Measurements from ENCODE around the gene CD22.

The CD22 gene

DNA sequence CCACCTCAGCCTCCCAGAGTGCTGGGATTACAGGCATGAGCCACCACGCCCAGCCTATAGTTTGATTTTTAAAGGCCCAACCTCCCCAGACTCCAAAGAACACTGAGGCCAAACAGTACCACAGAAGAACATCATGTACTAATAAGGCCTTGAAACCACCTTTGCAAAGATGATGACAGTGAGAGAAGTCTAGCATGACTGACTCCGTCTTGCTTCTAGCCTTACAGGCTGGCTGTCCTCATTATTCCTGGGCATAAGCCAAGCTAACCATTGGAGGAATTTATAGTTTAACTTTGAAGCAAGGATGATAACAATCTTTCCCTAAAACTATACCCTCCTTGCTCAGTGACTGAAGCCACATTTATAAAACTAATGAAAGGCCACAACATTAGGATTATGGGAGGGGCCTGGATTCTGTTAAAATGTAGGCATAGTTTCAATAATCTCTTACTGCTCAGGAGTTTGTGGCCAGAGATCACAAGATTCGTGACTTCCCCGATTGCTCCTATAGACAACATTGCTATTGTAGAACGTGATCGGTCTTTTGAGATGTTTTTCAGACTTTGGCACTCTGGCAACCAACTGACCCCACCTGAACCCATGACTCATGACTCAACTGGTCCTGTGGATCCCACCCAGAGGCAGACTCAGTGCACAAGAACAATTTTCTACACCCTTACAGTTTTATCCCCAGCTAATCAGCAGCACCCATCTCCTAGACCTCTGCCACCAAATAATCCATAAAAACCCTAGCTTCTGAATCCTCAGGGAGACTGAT, 59.5 kb downstream of the CD22 start:
- DNase-seq (ENCODE audit: low read depth): no peak

DNA sequence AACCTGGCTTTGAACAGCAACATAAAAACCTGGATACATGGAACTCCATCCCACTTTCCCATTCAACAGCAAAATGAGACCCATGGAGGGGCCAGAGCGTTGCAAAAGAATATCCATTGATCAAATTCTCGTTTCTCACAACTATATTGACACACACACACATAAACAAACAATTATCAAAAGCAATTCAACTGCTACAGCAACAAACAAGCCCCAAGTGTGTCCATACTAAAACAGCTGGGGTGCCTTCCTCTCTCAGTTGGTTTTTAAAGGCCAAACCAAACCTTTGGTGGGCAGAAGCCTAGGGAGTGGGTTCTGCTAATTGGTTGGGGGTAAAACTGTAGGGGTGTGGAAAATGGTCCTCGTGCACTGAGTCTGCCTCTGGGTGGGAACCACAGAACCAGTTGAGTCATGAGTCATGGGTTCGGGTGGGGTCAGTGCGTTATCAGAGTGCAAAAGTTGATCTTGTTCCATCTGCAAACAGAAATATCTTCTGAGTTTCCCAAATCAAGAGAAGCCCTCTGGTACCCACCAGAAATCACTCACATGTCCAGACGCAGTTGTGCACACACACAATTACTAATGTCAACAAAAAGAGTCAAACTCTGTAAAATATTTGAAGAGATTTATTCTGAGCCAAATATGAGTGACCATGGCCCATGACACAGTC, 60.3 kb downstream of the CD22 start:
- DNase-seq (ENCODE audit: low read depth): no peak

DNA sequence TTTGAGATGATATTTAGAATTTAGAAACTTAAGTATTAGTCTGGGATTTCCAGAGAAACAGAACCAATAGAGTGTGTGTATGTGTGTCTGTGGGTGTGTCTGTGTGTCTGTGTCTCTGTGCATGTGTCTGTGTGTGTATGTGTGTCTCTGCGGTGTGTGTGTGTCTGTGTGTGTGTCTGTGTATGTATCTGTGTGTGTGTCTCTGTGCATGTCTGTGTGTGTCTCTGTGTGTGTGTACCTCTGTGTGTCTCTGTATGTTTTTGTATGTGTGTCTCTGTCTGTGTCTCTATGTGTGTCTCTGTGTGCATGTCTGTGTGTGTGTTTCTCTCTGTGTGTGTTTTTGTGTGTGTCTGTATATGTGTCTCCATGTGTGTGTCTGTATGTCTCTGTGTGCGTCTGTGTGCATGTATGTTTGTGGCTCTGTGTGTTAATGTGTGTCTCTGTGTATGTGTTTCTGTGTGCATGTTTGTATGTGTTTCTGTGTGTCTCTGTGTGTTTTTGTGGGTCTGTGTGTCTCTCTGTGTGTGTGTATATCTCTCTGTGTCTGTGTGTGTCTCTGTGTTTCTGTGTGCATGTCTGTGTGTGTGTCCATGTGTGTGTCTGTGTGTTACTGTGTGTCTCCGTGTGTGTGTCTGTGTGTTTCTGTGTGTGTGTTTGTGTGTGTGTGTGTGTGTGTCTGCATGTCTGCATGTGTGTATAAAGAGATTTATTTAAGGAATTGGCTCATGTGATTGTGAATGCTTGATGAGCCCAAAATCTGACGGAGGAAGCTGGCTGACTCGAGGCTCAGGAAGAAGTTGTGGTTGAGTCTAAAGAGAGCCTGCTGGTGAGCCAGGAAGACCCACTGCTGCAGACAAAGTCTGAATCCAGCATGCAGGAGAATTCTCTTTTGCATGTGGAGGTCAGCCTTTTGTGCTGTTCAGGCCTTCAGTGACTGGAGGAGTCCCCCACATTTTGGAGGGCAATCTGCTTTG, 64.0 kb downstream of the CD22 start:
- DNase-seq (ENCODE audit: low read depth): no peak

DNA sequence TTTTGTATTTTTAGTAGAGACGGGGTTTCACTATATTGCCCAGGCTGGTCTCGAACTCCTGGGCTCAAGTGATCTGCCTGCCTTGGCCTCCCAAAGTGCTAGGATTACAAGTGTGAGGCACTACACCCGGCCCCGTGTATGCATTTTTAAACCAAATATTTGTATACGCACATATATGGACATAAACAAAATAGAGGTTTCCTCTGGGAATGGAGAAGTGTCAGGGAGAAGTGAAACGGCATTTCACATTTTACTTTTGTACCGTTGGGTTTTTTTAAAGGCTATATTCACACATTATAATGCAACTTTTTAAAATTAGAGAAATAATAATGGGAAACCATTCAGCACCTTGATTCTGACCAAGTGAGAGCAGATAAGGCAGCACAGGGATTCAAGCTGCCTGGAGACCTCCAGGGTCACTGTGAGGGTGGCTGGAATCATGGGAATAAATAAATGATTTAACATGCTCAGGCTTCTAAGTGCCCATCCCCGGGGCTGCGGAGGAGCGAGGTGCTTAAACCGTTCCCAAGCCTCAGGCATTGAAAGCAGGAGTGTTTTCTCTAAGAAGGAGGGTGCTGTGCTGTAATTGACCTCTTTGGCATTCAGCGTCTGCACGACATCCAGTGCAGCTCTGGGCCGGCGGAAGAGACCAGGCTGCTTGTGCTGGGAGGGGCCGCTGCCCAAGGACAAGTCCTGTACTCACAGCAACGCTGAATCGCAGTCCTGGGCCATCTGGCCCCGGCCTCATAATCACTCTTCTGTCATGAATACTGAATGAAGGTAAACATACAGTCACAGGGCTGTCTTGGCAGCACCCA, 66.6 kb downstream of the CD22 start:
- no peak for DNase-seq (ENCODE audit: low read depth)

- no peak for DNase-seq (ENCODE audit: low read depth)
These were observed 67.4 kb downstream of the CD22 start for GRCh38 chr19:35396240-35396885.

Measured in T-helper 22 cell (primary cell).